ENCODE measurements around the gene CDC25A.

CDC25A gene

DNA sequence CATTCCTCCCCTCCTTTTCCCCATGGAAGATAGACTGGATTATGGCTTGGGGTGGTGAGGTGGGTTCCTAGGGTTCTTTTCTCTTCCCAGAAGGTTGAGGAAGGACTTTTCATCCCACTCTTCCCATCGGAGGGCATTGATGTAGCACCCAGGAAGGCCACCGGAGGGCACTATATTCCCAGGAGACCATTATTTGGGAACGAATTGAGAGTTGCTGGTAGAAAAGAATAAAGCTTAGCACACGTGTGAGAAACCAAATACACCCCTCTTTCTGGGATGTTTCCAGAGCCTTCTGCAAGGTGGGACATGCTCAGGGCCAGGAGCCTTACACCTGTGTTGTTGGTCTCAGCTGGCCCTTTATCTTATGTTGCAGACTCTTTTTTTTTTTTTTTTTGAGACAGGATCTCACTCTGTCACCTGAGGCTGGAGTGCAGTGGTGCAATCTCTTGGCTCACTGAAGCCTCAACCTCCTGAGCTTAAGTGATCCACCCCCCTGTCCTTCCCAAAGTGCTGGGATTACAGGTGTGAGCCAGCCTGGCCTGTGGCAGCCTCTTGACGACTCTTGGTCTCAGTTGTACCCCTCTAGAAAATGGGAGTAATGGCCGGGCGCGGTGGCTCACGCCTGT lies 6.3 kb upstream of the CDC25A start:
- no peak for DNase-seq (ENCODE audit: low spot score)

GRCh38 chr3:48190911-48191310 lies 2.7 kb upstream of the CDC25A start:
- DNase-seq (ENCODE audit: low spot score): no peak

GRCh38 chr3:48189321-48189720 lies 1.1 kb upstream of the CDC25A start:
- no peak for DNase-seq (ENCODE audit: low spot score)

DNA sequence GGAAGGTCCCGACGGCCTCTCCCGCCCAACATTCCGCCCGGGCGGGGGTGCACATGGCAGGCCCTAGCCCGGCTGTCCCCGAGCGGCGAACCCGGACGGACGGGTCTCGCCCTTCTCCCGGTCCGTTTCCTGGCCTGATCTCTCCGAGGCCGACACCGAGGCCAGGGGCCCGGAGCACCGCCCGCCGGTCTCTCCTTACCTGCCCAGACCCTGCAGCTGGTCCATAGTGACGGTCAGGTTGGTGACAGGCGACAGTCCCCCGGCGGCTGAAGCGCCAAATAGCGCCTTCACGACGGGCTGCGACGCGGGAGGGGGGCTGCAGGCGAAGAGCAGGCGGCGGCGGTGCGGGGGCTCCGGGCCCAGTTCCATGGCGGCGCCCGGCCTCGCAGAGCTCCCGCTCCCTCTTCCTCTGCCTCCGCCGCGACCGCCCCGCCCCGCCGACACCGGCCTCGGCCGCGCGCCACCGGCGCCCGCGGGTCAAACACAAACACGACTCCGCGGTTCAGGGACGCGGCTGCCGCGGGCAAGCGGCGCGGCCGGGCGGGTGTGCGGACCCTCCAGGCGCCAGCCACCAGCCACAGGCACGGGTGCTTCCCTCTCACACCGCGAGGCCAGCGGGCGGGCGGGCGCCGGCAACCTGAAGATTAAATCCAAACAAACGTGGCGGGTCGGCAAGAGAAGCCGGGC lies 495 bp downstream of the CDC25A start:
- no peak for DNase-seq (ENCODE audit: low spot score)

GRCh38 chr3:48187301-48187578 lies 977 bp downstream of the CDC25A start:
- no peak for DNase-seq (ENCODE audit: low spot score)

DNA sequence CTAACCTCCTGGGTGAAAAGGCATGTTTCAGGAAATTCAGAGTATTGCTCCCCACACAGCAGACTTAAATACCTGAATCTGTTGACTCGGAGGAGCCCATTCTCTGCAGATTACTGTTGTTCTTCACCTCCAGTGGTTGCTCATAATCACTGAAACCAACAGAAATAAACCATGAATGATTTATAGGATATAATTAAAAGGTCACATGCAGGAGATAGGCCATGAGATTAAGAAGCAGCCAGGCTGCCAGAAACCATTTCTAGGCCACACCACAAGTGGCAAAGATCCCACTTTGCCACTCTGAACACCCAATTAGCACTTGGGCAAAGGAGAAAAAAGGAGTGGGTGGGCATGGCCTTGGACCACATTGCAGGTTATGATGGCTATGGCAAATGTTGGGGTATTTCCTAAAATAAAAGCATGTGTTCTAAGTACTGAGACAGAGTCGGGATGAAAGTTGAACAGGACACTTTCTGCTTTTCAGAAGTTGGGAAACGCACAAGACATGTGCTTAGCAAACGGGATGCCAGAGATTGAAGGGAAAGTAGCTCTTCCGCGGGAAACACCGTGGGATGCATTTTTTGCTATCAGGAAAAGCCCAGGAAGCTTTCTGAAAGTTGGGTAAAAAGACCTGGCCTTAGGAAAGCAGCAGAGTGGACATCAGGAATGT lies 1.5 kb downstream of the CDC25A start:
- no peak for DNase-seq (ENCODE audit: low spot score)

DNA sequence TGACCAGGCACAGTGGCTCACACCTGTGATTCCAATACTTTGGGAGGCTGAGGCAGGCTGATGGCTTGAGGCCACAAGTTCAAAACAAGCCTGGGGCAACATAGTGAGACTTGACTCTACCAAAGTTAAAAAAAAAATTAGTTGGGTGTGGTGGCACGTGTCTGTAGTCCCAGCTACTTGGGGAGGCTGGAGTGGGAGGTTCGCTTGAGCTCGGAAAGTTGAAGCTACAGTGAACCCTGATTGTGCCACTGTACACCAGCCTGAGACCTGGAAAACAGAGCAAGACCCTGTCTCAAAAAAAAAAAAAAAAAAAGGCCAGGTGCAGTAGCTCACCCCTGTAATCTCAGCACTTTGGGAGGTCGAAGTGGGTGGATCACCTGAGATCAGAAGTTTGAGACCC lies 3.1 kb downstream of the CDC25A start:
- no peak for DNase-seq (ENCODE audit: low spot score)

GRCh38 chr3:48184299-48184698 lies 3.9 kb downstream of the CDC25A start:
- DNase-seq (ENCODE audit: low spot score): no peak

GRCh38 chr3:48180531-48181253 lies 7.5 kb downstream of the CDC25A start:
- DNase-seq (ENCODE audit: low spot score): no peak

DNA sequence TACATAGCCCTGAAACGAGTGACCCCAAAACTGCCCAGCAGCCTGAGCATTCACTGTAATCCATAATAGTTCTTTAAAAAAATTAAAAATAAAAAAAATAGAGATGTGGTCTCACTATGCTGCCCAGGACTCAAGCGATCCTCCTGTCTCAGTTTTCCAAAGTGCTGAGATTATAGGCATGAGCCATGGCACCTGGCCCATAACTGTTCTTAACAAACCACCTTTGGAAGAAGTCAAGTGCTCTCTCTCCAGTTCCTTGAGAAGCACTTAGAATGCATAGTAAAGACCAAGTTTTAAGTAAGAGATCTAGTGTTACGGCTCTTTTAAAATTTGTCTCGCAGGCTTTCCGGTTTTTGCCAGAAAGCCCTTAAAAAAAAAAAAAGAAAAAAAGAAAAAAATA lies 8.2 kb downstream of the CDC25A start:
- DNase-seq (ENCODE audit: low spot score): no peak

DNA sequence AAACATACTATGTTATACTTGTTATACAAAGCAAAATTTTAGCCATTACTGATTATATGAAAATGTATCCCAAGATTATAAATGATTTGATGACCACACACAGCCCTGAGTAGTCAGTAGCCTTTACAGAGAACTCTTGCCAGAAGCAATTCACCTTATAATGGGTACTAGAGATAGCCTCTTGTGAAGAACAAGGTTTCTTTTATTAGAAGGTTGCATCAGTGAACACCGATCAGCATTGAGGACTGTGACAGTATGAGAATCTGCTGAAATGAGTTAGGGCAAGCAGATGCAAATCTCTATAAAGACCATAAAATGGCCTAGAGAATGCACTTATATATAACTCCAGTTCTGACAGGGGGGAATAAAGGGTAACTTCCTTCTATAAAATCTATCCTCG lies 10.1 kb downstream of the CDC25A start:
- DNase-seq (ENCODE audit: low spot score): no peak

DNA sequence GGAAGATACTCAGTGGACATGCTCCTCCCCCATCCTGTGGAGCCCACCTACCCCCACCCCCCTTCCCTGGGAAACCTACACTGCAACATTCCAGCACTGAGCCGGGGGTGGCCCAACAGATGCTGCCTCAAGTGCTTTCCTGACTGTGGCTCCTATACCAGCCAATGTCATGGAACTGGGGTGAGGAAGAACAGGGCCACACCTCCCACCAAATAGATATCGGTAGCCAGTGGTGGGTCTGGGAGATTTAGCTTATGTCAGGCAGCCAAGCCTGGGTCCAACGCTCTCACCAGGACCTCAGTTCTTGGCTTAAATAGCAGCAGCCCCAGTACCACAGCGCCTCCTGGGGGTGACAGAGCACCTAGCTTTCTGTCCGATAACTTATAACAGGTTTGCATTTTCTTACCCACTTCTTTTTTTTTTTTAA lies 30.3 kb downstream of the CDC25A start:
- DNase-seq (ENCODE audit: low spot score): peak; percentile 7

DNA sequence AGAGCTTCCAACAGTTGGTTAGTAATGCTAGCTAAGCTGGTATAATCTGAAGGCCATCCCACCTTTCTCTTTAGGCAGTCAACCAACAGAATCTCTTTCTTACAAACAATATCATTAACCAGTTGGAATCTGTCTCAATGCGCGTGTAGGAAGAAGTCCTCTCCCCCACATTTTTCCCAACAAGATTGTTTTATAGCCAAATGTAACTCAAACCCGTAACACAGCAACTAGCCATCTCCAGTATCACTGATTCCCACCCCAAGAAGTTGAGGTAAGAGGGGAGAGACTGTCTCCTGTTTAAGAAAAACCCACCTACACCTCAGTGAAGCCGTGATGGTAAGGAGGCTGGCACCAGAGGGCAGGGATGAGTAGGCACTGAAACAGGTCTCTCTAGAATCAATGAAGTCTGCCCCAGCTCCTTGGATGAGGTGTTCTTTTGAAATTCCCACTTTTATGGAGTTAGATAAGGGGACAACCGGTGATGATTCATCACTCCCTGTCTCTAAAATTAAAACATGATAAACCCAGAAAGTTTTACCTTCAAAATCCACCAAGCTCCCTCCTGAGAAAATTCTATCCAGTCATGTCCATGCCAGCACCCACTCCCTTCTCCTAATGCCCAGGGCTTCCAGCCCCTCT lies 30.9 kb downstream of the CDC25A start:
- DNase-seq (ENCODE audit: low spot score): no peak

DNA sequence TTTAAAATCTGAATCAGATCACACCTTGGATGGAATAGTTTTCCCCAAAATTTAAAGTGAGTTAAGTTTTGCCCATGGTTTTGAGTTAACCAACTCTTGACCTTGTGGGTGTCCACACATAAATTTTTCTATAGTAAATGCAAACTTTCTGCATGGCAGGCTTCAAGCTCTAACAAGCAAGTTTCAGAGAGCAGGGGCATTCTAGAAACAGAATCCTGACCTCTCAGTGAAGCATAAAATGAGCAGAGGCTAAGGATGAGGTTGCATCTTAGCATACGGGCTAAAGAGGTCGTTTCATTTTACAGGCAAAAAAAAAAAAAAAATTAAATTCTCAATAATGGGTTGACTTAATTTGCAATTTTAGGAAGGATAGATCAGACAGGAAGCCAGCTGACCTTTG lies 32.1 kb downstream of the CDC25A start:
- no peak for DNase-seq (ENCODE audit: low spot score)

GRCh38 chr3:48155122-48155521 lies 33.1 kb downstream of the CDC25A start:
- no peak for DNase-seq (ENCODE audit: low spot score)

DNA sequence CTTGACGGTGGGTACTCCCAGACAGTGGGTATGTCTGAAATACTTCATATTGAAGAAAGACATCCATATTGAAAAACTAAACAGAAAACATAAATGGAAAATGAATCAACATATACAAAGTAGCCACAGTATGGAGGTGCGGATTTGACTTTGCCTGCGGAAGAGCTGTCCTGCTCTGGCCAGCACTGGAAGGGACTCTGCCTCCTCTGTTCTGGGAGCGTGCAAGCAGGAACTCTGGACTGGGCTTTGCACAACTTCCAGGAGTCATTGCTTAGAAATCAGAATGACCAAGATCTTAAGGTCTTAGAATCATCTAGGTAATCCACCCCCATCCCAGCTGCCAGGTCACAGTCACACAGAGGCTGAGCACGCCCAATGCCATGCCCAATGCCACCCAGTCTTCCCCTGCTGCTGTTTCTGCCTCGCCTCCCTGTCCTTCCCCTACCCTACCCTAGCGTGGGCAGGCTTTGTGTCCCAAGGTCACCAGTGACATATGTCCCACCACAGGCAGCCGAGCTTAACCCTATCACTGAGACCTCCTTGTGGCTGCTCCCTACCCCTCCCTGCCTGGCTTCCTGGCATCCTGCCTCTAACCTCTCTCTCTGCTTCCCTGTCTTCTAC lies 36.3 kb downstream of the CDC25A start:
- DNase-seq (ENCODE audit: low spot score): no peak

GRCh38 chr3:48151058-48151806 lies 37.0 kb downstream of the CDC25A start:
- peak; percentile 46 for DNase-seq (ENCODE audit: low spot score)

GRCh38 chr3:48143992-48144391 lies 44.2 kb downstream of the CDC25A start:
- DNase-seq (ENCODE audit: low spot score): no peak

GRCh38 chr3:48143567-48143966 lies 44.6 kb downstream of the CDC25A start:
- DNase-seq (ENCODE audit: low spot score): no peak

DNA sequence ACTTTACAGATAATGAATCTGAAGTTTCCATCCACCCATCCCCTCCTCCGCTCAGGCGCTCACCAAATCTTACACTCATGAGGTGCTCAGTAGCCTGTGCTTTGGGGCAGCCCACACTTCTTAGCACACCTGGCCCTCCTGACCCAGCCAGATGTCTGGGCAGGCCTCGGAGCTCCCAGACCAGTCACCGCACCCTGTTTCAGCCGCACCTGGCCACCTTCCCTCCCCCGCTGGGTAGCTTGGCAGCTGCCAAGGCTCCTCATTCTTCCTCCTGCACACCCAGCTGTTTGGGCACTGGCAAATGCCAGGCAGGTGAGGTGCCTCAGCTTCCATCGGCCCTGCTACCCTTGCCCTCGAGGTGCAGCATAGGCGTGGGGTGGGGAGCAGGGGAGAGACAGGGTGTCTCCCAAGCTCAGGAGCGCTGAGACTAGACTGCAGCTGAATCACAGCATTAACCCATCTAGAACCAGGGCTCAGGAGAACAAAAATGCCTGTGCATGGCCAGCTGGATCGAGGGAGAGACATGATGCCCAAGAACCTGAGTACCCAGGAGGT lies 45.8 kb downstream of the CDC25A start:
- no peak for DNase-seq (ENCODE audit: low spot score)

DNA sequence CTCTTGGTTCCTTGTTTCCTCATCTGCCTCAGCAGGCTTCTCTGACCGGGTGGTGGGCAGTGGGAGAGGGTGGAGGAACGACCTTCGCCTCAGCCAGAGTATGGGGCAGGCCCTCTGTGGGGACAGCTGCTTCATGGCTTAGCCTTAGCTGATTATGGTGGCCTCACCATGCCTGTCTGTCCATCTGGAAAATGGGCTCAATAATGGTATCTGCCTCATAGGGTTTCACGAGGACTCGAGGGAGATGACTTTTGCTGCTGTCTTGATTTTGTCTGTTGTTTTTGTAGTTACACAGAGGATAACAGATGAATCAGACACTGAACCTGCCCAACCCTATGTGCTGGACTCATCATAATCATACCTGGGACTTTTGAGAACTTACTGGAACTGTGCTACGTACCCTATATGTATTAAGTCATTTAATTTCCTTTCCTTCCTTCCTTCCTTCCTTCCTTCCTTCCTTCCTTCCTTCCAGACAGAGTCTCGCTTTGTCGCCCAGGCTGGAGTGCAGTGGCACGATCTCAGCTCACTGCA lies 46.5 kb downstream of the CDC25A start:
- no peak for DNase-seq (ENCODE audit: low spot score)

All from CD4-positive, alpha-beta T cell treated with Interleukin-6 at 100 ng/mL for 8 hours (primary cell).